Testis (tissue), 2 donors: ENCODE data around the gene PLXNB3.

ENCODE experiments used
- POLR2A ChIP-seq: fragments of 450-650 bp; IDR thresholded peaks from one replicate; pipeline ENCODE4 v1.6.1; 2017; ENCODE audit warnings: antibody characterized with exemption, mild to moderate bottlenecking, moderate library complexity
- TF ChIP-seq, protein P1 (sequence below), 3 experiments: fragments of 450-650 bp in 2 of 3; fragments of 200-600 bp in 1 of 3; sonication (generic) in 1 of 3; IDR thresholded peaks; one replicate each; pipeline ENCODE4 v1.5.1; 2016 to 2019; ENCODE audit warnings: antibody characterized with exemption in 3 of 3, mild to moderate bottlenecking in 2 of 3, moderate library complexity in 1 of 3

DNA sequence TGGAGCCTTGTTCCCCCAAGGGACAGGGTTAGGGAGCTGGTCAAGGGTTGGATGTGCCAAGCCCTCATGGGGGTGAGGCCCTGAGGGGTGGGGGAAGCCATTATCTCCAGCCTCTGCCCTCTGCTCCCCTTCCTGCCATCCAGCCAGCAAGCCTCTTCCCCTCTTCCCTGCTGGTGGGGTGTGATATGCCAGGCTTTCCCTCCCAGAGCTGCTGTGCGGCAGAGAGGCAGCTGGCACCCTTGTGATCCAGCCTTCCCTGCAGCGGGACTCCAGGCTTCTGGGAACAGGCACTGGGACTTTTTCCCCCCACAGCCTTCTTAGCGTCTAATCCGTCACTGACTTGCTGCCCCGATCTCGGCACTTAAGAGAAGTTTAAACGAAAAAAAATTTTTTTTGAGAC is 36.7 kb downstream of the PLXNB3 start:
- TF ChIP-seq, protein P1, sequence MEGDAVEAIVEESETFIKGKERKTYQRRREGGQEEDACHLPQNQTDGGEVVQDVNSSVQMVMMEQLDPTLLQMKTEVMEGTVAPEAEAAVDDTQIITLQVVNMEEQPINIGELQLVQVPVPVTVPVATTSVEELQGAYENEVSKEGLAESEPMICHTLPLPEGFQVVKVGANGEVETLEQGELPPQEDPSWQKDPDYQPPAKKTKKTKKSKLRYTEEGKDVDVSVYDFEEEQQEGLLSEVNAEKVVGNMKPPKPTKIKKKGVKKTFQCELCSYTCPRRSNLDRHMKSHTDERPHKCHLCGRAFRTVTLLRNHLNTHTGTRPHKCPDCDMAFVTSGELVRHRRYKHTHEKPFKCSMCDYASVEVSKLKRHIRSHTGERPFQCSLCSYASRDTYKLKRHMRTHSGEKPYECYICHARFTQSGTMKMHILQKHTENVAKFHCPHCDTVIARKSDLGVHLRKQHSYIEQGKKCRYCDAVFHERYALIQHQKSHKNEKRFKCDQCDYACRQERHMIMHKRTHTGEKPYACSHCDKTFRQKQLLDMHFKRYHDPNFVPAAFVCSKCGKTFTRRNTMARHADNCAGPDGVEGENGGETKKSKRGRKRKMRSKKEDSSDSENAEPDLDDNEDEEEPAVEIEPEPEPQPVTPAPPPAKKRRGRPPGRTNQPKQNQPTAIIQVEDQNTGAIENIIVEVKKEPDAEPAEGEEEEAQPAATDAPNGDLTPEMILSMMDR (IDR thresholded peaks at IDR 0.05) = no peak
- no peak for TF ChIP-seq POLR2A
